IgD-negative memory B cell (primary cell): ENCODE results near the gene ZNF805. TPM values are rescaled to one million over a fixed set of nuclear protein-coding genes. Genes with fewer than 3 reads are reported as not detected.
"Not testable (repeated sequence)": the region's sequence is repeated elsewhere in the genome, so short reads cannot be mapped to it uniquely, and the experiment has no call there.

Experiments used
- H3K27ac Mint-ChIP-seq, 3 donors: one replicate each; pipeline ENCODE4 v1.8.0; 2020 to 2022; ENCODE audit warnings: mild to moderate bottlenecking in 3 of 3, mixed read lengths in 3 of 3, moderate library complexity in 1 of 3
- H3K27me3 Mint-ChIP-seq: one replicate; pipeline ENCODE4 v1.8.0; 2021; ENCODE audit warnings: mixed read lengths
- H3K36me3 Mint-ChIP-seq: one replicate; pipeline ENCODE4 v1.8.0; 2020; ENCODE audit warnings: mild to moderate bottlenecking, mixed read lengths
- H3K4me1 Mint-ChIP-seq, 3 donors: one replicate each; pipeline ENCODE4 v1.8.0; 2020 to 2022; ENCODE audit warnings: mixed read lengths in 3 of 3, mild to moderate bottlenecking in 1 of 3
- H3K4me3 Mint-ChIP-seq, 4 donors: one replicate each; pipeline ENCODE4 v1.8.0; 2020 to 2022; ENCODE audit warnings: mild to moderate bottlenecking in 4 of 4, mixed read lengths in 4 of 4, moderate library complexity in 3 of 4
- H3K9me3 Mint-ChIP-seq, 3 donors: one replicate each; pipeline ENCODE4 v1.8.0; 2020 to 2021; ENCODE audit warnings: mixed read lengths in 3 of 3, mild to moderate bottlenecking in 1 of 3
- polyA plus RNA-seq: library from polyadenylated mRNA; unstranded; fragments of 300-500 nt; fragmentation: Illumina TruSeq; gene quantifications from one replicate; pipeline ENCODE4 v1.2.3, GENCODE V29; 2021

The ZNF805 gene
- polyA plus RNA-seq, 1 donor from 2014 or later = 3.8 TPM

DNA sequence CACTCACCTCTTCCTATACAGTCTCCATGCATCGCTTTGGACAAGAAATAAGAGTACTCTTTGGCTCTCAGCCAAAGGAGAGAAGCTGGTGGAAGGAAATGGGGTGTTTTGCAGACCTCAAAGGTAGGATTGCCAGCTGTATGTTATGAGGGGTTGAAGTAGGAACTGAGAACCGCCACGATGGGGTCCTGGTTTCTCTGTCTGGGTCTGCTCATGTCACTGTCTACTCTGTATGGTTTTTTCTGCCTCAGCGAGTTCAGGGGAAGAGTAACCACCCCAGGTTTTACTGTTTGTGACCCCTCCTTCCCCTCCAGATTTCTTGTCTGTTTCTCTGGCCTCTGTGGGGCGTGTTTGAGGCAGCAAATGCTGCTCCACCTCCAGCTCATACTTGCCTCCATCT, 4.1 kb downstream of the ZNF805 start:
- Mint-ChIP-seq H3K9me3 (no peaks in the 10 kb centered on the region), H3K4me3 (peak overlapping the region in 1 of 4 donors; percentile 40), H3K27ac (peak overlapping the region in 1 of 3 donors; percentile 86), H3K27me3 (no peaks in the 10 kb centered on the region), H3K4me1 (peaks cover 12 to 28% (median 20%) of the 10 kb centered on the region in 3 donors), H3K36me3 (peaks cover 12% of the 10 kb centered on the region)

- Mint-ChIP-seq H3K9me3 (no peaks in the 10 kb centered on the region), H3K4me1 (peaks cover 11 to 26% (median 20%) of the 10 kb centered on the region in 3 donors), H3K4me3 (peak overlapping the region in 1 of 4 donors; percentile 40), H3K27ac (no peak overlapping the region), H3K27me3 (no peaks in the 10 kb centered on the region), H3K36me3 (peaks cover 12% of the 10 kb centered on the region)
Observed at GRCh38 chr19:57245066-57245465, 4.6 kb downstream of the ZNF805 start.

DNA sequence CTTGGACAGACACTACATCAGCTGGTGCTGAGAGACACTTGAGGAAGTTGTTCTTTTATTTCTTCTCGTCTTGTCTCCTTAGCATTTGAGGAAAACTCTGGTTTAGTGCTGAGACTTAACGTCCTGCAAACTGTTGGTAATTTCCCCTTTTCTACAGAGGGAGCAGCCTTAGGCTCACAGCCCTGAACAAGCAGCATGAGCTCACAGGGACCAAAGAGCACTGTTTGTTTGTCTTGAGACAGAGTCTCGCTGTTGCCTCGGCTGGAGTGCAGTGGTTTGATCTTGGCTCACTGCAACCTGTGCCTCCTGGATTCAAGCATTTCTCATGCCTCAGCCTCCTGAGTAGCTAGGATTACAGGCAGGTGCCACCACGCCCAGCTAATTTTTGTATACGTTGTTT, 5.5 kb downstream of the ZNF805 start:
- H3K4me3 Mint-ChIP-seq = no peak overlapping the region
- no peaks in the 10 kb centered on the region for H3K27me3 Mint-ChIP-seq
- H3K9me3 Mint-ChIP-seq = peaks cover 0 to 4% (median 2%) of the 10 kb centered on the region in 3 donors
- H3K36me3 Mint-ChIP-seq = peaks cover 15% of the 10 kb centered on the region
- peaks cover 10 to 25% (median 15%) of the 10 kb centered on the region in 3 donors for H3K4me1 Mint-ChIP-seq
- no peak overlapping the region for H3K27ac Mint-ChIP-seq

DNA sequence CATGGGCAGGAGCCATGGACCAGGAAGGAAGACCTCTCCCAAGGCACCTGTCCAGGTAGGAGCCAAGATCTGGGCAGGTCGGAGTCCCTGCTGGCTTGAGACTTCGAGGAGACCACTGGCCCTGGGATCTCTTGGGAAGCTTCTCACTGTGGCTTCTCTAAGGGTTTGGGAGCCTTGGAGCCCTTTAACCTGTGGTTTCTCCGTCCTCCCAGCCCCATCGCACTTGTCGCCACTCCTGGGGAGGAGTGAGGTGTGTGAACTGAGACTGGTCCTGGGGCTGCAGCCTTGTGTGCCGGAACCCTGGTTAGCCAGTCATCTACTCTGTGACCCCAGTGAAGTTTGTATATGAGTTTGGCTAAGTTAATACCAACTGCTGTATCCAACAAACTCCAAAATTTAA, 8.2 kb downstream of the ZNF805 start:
- Mint-ChIP-seq H3K27me3 (no peaks in the 10 kb centered on the region), H3K4me3 (no peak overlapping the region), H3K4me1 (peaks cover 2 to 9% (median 8%) of the 10 kb centered on the region in 3 donors), H3K9me3 (peaks cover 0 to 4% (median 2%) of the 10 kb centered on the region in 3 donors), H3K27ac (no peak overlapping the region), H3K36me3 (peaks cover 30% of the 10 kb centered on the region)

DNA sequence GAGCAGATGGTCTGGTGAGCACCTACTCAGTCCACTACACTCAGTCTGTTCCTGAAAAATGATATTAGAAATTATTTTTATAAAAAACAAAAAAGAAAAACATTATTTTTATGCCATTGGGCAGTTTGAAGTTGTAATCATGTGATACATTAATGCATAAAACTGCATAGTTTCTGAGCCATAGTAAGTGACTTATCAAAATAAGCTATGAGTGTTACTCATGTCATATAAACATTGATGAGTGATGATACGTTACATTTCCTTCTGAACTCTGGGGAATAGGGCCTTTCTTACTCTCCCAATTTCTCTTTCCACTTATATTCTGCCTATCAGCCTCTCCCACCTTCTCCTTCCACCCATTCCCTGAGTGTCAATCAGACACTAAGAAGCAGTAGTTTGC, 8.9 kb downstream of the ZNF805 start:
- H3K27me3 Mint-ChIP-seq = no peaks in the 10 kb centered on the region
- H3K27ac Mint-ChIP-seq = no peak overlapping the region
- no peak overlapping the region for H3K4me3 Mint-ChIP-seq
- H3K4me1 Mint-ChIP-seq = peaks cover 2 to 8% (median 7%) of the 10 kb centered on the region in 3 donors
- peaks cover 30% of the 10 kb centered on the region for H3K36me3 Mint-ChIP-seq
- H3K9me3 Mint-ChIP-seq = peaks cover 0 to 4% (median 2%) of the 10 kb centered on the region in 3 donors

- H3K9me3 Mint-ChIP-seq, H3K4me3 Mint-ChIP-seq: not testable (repeated sequence)
- peaks cover 23% of the 10 kb centered on the region for H3K36me3 Mint-ChIP-seq
Observed at GRCh38 chr19:57253767-57254166, 13.3 kb downstream of the ZNF805 start.

DNA sequence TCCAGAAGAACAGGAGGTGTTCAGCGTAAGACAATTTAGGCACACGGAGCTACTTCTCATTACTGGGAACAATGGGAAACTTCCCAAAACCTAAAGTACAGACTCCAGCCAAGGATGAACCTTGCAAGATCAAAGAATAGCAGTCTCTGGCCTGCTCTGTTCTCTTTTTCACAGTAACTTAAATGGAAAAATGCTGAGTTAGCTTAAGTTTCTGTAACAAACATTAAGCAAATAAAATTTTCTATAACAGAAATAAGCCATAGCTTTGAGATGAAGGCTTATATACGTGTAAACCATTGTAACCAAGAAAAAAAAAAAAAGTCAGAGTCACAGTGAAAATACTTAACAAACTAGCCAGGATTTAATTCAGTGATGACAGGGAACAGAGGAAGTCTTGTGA, 21.6 kb downstream of the ZNF805 start:
- Mint-ChIP-seq H3K9me3 (peaks cover 0 to 6% (median 6%) of the 10 kb centered on the region in 3 donors), H3K36me3 (peaks cover 15% of the 10 kb centered on the region), H3K4me1 (peaks cover 5 to 9% (median 8%) of the 10 kb centered on the region in 3 donors), H3K27ac (no peak overlapping the region), H3K4me3 (no peak overlapping the region), H3K27me3 (no peaks in the 10 kb centered on the region)

More at GRCh38 chr19:57253767-57254166, 13.3 kb downstream of the ZNF805 start:
- peaks cover 2 to 13% (median 13%) of the 10 kb centered on the region in 3 donors for H3K4me1 Mint-ChIP-seq
- not testable (repeated sequence) for H3K27ac Mint-ChIP-seq, H3K27me3 Mint-ChIP-seq

GRCh38 chr19:57263244-57263741, 22.9 kb downstream of the ZNF805 start:
- Mint-ChIP-seq H3K27ac (no peak overlapping the region), H3K4me3 (no peak overlapping the region), H3K9me3 (peaks cover 0 to 6% (median 4%) of the 10 kb centered on the region in 3 donors), H3K4me1 (peaks cover 6 to 12% (median 12%) of the 10 kb centered on the region in 3 donors), H3K36me3 (peaks cover 17% of the 10 kb centered on the region), H3K27me3 (no peaks in the 10 kb centered on the region)

DNA sequence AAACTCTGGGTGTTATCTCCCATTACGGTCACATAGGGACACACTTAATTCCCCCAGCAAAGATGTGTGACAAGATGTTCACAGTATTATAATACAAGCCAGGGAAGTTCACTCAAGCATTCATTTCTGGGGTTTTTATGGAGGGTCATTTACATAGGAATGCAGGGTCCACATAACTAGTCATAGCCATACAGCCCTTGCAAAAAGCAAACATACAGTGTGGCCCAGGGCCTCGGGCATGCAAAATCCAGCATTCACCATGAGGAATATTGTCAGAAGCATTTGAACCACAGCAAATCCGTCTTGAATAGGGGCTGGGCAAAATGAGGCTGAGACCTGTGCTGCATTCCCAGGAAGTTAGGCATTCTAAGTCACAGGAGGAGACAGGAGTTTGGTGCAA, 26.9 kb downstream of the ZNF805 start:
- peaks cover 22 to 29% (median 24%) of the 10 kb centered on the region in 3 donors for H3K4me1 Mint-ChIP-seq
- H3K36me3 Mint-ChIP-seq = peaks cover 14% of the 10 kb centered on the region
- no peaks in the 10 kb centered on the region for H3K27me3 Mint-ChIP-seq
- H3K4me3 Mint-ChIP-seq = no peak overlapping the region
- peaks cover 0 to 6% (median 2%) of the 10 kb centered on the region in 3 donors for H3K9me3 Mint-ChIP-seq
- no peak overlapping the region for H3K27ac Mint-ChIP-seq

DNA sequence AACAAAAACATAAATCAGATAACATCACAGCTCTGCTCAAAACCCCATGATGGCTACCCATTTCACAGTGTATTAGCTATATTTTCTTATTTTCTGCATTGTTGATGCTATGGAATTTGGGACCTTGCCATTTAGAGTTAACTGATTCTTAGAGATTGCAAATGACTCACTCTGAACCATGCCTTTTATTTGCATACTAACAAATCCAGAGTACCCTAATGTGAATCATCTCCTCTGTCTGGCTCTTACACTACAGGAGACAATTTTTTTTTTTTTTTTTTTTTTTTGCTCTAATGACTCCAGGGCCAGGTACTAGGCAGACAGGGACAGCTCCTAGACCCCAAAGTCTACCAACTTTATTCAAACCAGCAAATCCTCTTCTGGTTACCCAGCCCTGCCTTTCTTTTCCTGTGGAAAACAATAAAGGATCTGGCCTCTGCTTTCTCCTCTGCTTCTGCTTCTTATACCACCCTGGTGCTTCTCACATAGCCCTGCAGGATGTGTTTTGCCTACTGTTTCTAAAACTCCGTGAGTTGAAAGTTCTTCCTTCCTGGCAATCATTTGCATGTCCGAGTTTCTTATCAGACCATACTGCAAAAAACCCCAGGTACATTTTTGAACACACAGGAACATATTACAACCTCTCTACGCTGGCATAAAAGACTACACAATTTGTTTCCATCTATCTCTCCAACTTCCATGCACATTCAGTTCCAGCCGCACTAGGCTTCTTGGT, 29.3 kb downstream of the ZNF805 start:
- peak overlapping the region; percentile 61 to 84 (median 74) for H3K4me3 Mint-ChIP-seq
- peaks cover 21% of the 10 kb centered on the region for H3K36me3 Mint-ChIP-seq
- H3K27me3 Mint-ChIP-seq = no peaks in the 10 kb centered on the region

DNA sequence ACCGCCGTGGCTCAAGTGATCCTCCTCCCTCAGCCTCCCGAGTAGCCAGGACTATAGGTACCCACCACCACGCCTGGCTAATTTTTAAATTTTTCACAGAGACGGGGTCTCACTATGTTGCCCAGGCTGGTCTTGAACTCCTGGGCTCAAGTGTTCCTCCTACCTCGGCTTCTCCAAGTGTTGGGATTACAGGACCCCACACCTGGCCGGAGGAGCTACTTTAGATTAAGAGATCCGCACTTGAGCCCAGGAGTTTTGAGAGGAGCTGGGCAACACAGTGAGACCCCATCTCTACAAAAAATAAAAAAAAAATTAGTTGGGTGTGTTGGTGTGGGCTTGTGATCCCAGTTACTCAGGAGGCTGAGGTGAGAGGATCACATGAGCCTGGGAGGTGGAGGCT, 30.8 kb downstream of the ZNF805 start:
- Mint-ChIP-seq H3K4me3 (no peak overlapping the region), H3K9me3 (peaks cover 0 to 2% (median 2%) of the 10 kb centered on the region in 3 donors), H3K4me1 (peaks cover 22 to 32% (median 25%) of the 10 kb centered on the region in 3 donors), H3K27ac (no peak overlapping the region), H3K36me3 (peaks cover 16% of the 10 kb centered on the region), H3K27me3 (no peaks in the 10 kb centered on the region)

More for the DNA sequence above, 29.3 kb downstream of the ZNF805 start:
- peaks cover 0 to 6% (median 2%) of the 10 kb centered on the region in 3 donors for H3K9me3 Mint-ChIP-seq
- peaks cover 22 to 34% (median 30%) of the 10 kb centered on the region in 3 donors for H3K4me1 Mint-ChIP-seq
- H3K27ac Mint-ChIP-seq = peak overlapping the region; percentile 48 to 94 (median 57)

- Mint-ChIP-seq H3K36me3 (peaks cover 10% of the 10 kb centered on the region), H3K27ac (peak overlapping the region in 1 of 3 donors; percentile 23)
Observed at GRCh38 chr19:57273014-57273413, 32.6 kb downstream of the ZNF805 start.

DNA sequence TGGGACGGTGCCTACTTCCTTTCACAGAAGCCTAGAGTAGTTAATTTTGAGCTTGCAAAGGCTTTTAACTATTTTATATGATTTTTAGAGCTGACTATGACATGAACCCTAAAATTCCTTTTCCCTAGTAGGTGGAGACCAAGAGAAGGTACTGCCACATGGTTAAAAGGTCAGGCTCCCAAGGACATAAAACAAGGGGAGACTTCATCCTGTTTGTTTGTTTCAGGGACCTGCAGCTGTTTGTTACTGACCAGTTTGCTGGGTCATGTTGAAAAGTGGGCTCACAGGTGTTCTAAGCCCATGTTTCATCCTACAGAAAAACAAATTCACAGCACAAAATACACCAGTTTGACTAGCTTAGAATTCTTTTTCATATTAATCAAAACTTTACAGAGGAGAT, 36.0 kb downstream of the ZNF805 start:
- H3K4me1 Mint-ChIP-seq = peaks cover 7 to 15% (median 15%) of the 10 kb centered on the region in 3 donors
- no peaks in the 10 kb centered on the region for H3K27me3 Mint-ChIP-seq
- H3K36me3 Mint-ChIP-seq = peaks cover 10% of the 10 kb centered on the region
- H3K4me3 Mint-ChIP-seq = no peak overlapping the region
- no peak overlapping the region for H3K27ac Mint-ChIP-seq
- H3K9me3 Mint-ChIP-seq = peaks cover 0 to 2% (median 0%) of the 10 kb centered on the region in 3 donors

More at GRCh38 chr19:57273014-57273413, 32.6 kb downstream of the ZNF805 start:
- no peaks in the 10 kb centered on the region for H3K27me3 Mint-ChIP-seq
- H3K4me3 Mint-ChIP-seq = no peak overlapping the region
- H3K9me3 Mint-ChIP-seq = peaks cover 0 to 2% (median 0%) of the 10 kb centered on the region in 3 donors
- peaks cover 16 to 26% (median 18%) of the 10 kb centered on the region in 3 donors for H3K4me1 Mint-ChIP-seq

GRCh38 chr19:57278481-57278880, 38.0 kb downstream of the ZNF805 start:
- H3K9me3 Mint-ChIP-seq, H3K27ac Mint-ChIP-seq, H3K36me3 Mint-ChIP-seq, H3K27me3 Mint-ChIP-seq: not testable (repeated sequence)
- Mint-ChIP-seq H3K4me3 (peak overlapping the region in 1 of 4 donors; percentile 65), H3K4me1 (peaks cover 15 to 27% (median 22%) of the 10 kb centered on the region in 3 donors)

DNA sequence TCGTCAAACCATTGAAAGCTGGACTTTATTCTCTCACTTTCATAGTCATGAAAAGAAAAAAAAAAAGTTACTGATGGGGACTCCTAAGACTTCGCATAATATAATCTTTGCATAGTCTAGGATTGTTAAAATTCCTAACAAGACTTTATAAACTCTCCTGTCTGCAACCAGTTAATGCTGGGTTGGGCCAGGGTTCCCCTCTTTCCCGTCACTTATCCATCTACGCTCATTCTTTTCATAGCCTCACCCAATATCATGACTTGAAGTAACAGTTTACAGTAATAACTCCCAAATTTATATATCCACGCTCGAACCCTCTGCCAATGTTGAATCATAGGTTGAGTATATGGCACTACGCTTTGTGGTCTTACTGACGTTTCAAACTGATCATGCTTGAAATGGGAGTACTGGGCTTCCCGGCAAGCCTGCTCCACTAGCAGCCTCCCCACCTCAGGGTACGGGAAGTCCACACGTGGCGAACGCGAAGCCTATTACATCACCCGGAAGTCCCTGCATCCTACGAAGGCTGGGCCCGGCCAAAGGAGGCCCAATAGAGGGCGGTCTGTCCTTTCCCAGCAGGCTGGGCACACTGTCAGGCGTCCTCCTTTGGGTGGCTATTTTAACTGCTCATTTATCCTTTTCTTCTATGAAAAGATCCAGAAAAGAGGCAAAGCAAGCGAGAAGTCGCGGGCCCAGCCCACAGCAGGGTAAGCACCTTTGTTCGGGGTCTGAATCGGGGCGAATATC, 39.2 kb downstream of the ZNF805 start:
- Mint-ChIP-seq H3K36me3 (peaks cover 2% of the 10 kb centered on the region), H3K27me3 (no peaks in the 10 kb centered on the region), H3K4me1 (peaks cover 15 to 26% (median 21%) of the 10 kb centered on the region in 3 donors), H3K9me3 (no peaks in the 10 kb centered on the region), H3K27ac (no peak overlapping the region), H3K4me3 (no peak overlapping the region)
